Measurements from ENCODE around the gene POSTN. TPM values are rescaled to one million over a fixed set of nuclear protein-coding genes. Genes with fewer than 3 reads are reported as not detected.
A peak's percentile ranks its signal among the peaks of the same experiment; 100 is the strongest.

The POSTN gene, protein sequence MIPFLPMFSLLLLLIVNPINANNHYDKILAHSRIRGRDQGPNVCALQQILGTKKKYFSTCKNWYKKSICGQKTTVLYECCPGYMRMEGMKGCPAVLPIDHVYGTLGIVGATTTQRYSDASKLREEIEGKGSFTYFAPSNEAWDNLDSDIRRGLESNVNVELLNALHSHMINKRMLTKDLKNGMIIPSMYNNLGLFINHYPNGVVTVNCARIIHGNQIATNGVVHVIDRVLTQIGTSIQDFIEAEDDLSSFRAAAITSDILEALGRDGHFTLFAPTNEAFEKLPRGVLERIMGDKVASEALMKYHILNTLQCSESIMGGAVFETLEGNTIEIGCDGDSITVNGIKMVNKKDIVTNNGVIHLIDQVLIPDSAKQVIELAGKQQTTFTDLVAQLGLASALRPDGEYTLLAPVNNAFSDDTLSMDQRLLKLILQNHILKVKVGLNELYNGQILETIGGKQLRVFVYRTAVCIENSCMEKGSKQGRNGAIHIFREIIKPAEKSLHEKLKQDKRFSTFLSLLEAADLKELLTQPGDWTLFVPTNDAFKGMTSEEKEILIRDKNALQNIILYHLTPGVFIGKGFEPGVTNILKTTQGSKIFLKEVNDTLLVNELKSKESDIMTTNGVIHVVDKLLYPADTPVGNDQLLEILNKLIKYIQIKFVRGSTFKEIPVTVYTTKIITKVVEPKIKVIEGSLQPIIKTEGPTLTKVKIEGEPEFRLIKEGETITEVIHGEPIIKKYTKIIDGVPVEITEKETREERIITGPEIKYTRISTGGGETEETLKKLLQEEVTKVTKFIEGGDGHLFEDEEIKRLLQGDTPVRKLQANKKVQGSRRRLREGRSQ
- 100 to 1,000 TPM; 124 to 351 (median 232) TPM for total RNA-seq

GRCh38 chr13:37598597-37598996, at the start of gene POSTN:
Gene POSTN (minus strand): TSS chr13:37598768. CDS start chr13:37598726, 42 bp downstream.
- Histone ChIP-seq H3K36me3 (no peaks in the 10 kb centered on the region), H3K4me3 (peak within 1 kb of the TSS; percentile 20), H3K9me3 (no peaks in the 10 kb centered on the region), H3K4me1 (peaks cover 8% of the 10 kb centered on the region), H3K27me3 (no peaks in the 10 kb centered on the region), H3K27ac (no peak within 1 kb of the TSS)
- 15% methylated on average over 6 of the region's 6 CpGs for WGBS
- no peak for DNase-seq (ENCODE audit: low spot score in 2 of 2)
- TF ChIP-seq EP300 (IDR thresholded peaks at IDR 0.05) (no peak), POLR2AphosphoS5 (IDR thresholded peaks at IDR 0.05) (no peak), POLR2A (IDR thresholded peaks at IDR 0.05) (no peak), CTCF (IDR thresholded peaks at IDR 0.05) (no peak)

DNA sequence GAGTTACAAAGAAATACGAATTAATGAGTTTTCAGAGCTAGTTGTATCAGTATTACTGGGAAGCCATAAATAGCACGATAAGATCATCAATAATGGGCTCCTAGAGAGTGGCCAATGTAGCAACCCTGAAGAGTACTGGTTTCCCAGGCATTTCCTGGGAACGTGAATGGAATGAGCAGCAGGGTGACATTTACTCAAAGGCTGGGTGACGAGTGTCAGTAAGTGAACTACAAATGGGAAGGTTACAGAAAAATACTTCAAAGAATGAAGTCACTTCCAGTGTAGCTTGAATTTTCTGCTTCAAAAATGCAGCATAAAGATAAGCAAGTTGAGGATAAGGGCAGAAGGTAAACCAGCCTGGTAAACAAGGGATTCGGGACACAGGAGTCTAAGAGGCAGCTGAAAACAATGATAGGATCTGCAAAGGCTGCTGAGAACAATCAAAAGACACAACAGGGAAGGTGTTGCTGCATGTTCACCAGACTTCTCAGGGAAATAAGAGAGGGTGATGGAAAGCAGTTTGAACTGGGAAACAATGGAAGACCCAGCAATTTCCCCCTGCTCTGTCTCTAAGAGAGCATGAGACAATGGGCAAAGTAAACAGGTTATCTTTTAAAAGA, 48.6 kb upstream of the POSTN start:
- WGBS: 71% methylated on average over 5 of the region's 5 CpGs
- H3K27ac ChIP-seq: no peak overlapping the region
- no peak overlapping the region for H3K4me3 ChIP-seq
- no peaks in the 10 kb centered on the region for H3K27me3 ChIP-seq
- H3K4me1 ChIP-seq: no peaks in the 10 kb centered on the region
- no peaks in the 10 kb centered on the region for H3K36me3 ChIP-seq
- H3K9me3 ChIP-seq: no peaks in the 10 kb centered on the region
- no peak for DNase-seq (ENCODE audit: low spot score in 2 of 2)
- no peak for TF ChIP-seq POLR2AphosphoS5 (IDR thresholded peaks at IDR 0.05)
- no peak for TF ChIP-seq POLR2A (IDR thresholded peaks at IDR 0.05)
- TF ChIP-seq EP300 (IDR thresholded peaks at IDR 0.05): no peak
- TF ChIP-seq CTCF (IDR thresholded peaks at IDR 0.05): no peak

- no peaks in the 10 kb centered on the region for H3K36me3 ChIP-seq
Measured at GRCh38 chr13:37646531-37646930, 48.0 kb upstream of the POSTN start.

GRCh38 chr13:37645181-37645740, 46.7 kb upstream of the POSTN start:
- WGBS: 46% methylated on average over 7 of the region's 7 CpGs
- H3K4me3 ChIP-seq: no peak overlapping the region
- H3K9me3 ChIP-seq: no peaks in the 10 kb centered on the region
- no peaks in the 10 kb centered on the region for H3K27me3 ChIP-seq
- no peak overlapping the region for H3K27ac ChIP-seq
- no peaks in the 10 kb centered on the region for H3K4me1 ChIP-seq
- no peaks in the 10 kb centered on the region for H3K36me3 ChIP-seq
- TF ChIP-seq EP300 (IDR thresholded peaks at IDR 0.05) (no peak), POLR2A (IDR thresholded peaks at IDR 0.05) (no peak), CTCF (IDR thresholded peaks at IDR 0.05) (no peak), POLR2AphosphoS5 (IDR thresholded peaks at IDR 0.05) (no peak)
- DNase-seq (ENCODE audit: low spot score in 2 of 2): no peak

More at GRCh38 chr13:37646531-37646930, 48.0 kb upstream of the POSTN start:
- H3K27me3 ChIP-seq: no peaks in the 10 kb centered on the region
- no peaks in the 10 kb centered on the region for H3K9me3 ChIP-seq
- 66% methylated on average over 3 of the region's 3 CpGs for WGBS
- DNase-seq (ENCODE audit: low spot score in 2 of 2): no peak
- no peak overlapping the region for H3K4me3 ChIP-seq
- H3K27ac ChIP-seq: no peak overlapping the region
- no peaks in the 10 kb centered on the region for H3K4me1 ChIP-seq
- TF ChIP-seq CTCF (IDR thresholded peaks at IDR 0.05) (no peak), POLR2AphosphoS5 (IDR thresholded peaks at IDR 0.05) (no peak), POLR2A (IDR thresholded peaks at IDR 0.05) (no peak), EP300 (IDR thresholded peaks at IDR 0.05) (no peak)
